Breast epithelium (tissue), 4 donors: ENCODE data around the gene SPINK8. TPM values are rescaled to one million over a fixed set of nuclear protein-coding genes. Genes with fewer than 3 reads are reported as not detected.

Experiments used
- DNase-seq, 2 donors: peaks; one replicate each; pipeline ENCODE4 v3.0.0-alpha.2; 2019; ENCODE audit warnings: low spot score in 2 of 2
- H3K27ac ChIP-seq, 2 donors: fragments of 200-600 bp; sonication (generic) in 1 of 2; one replicate each; pipeline ENCODE4 v1.5.1; 2016 to 2019; ENCODE audit warnings: mild to moderate bottlenecking in 1 of 2
- H3K27me3 ChIP-seq, 2 donors: fragments of 200-600 bp; sonication (generic) in 1 of 2; one replicate each; pipeline versions ENCODE4 v1.5.1 to v1.6.0; 2017 to 2019; ENCODE audit warnings: control low read depth in 1 of 2, mild to moderate bottlenecking in 1 of 2
- H3K36me3 ChIP-seq: fragments of 200-600 bp; one replicate; pipeline ENCODE4 v1.5.1; 2019
- H3K4me1 ChIP-seq, 2 donors: fragments of 200-600 bp; sonication (generic); one replicate each; pipeline ENCODE4 v1.5.1; 2016 to 2019; ENCODE audit warnings: control low read depth in 1 of 2
- H3K4me3 ChIP-seq, 3 donors: fragments of 200-600 bp; sonication (generic); 1 replicate in 2 of 3; 2 replicates in 1 of 3; pipeline ENCODE4 v1.5.1; 2016 to 2019; ENCODE audit warnings: mild to moderate bottlenecking in 3 of 3, moderate library complexity in 2 of 3
- H3K9me3 ChIP-seq, 2 donors: fragments of 200-600 bp; sonication (generic) in 1 of 2; one replicate each; pipeline ENCODE4 v1.5.1; 2016 to 2019; ENCODE audit warnings: control low read depth in 1 of 2
- POLR2A ChIP-seq: fragments of 450-650 bp; IDR thresholded peaks from one replicate; pipeline ENCODE4 v1.6.1; 2016; ENCODE audit warnings: antibody characterized with exemption, mild to moderate bottlenecking, moderate library complexity
- POLR2AphosphoS5 ChIP-seq, 3 donors: sonication (generic); formaldehyde crosslinking; IDR thresholded peaks; one replicate each; pipeline ENCODE4 v1.6.1; 2017; ENCODE audit warnings: antibody characterized with exemption in 3 of 3
- intact Hi-C: fragments of 100-400 bp; cut with DNase I; formaldehyde crosslinking; loops from one replicate; pipeline ENCODE4 v1.15.1; 2023; ENCODE audit warnings: low total_unique reads
- total RNA-seq, 3 donors: library from RNA; depleted of rRNA; stranded (reverse); fragments of >200 nt; gene quantifications; one replicate each; pipeline ENCODE4 v1.1.0, GENCODE V29; 2016
- TF ChIP-seq, protein P1 (sequence below), 3 donors: fragments of 450-650 bp; IDR thresholded peaks; one replicate each; pipeline ENCODE4 v1.5.1; 2016 to 2017; ENCODE audit warnings: antibody characterized with exemption in 3 of 3, mild to moderate bottlenecking in 3 of 3, moderate library complexity in 3 of 3

Gene SPINK8
- total RNA-seq, 3 donors from 2014 or later, result not detected

DNA sequence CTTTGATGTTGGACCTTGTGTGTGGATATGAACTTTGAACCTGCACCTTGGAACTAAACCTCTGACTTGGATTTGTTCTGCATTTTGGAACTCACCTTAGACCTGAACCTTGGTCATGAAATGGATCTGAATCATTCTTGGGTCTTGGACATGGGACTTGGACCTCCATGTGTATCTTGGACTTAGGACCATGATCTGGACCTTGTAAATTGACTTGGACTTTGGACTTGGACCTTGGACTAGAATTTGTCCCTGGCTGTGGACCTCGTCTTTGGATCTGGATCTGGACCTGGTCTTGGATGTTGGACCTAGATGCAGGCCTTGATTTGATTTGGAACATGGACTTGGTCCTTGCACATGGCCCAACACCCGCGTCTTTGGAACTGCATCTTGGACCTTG is 47.2 kb downstream of the SPINK8 start:
- Histone ChIP-seq H3K4me3 (no peak overlapping the region), H3K4me1 (no peaks in the 10 kb centered on the region), H3K27ac (no peak overlapping the region), H3K36me3 (no peaks in the 10 kb centered on the region), H3K27me3 (no peaks in the 10 kb centered on the region), H3K9me3 (no peaks in the 10 kb centered on the region)
- intact Hi-C loops, result no loop called here
- DNase-seq, result no peak
- TF ChIP-seq POLR2AphosphoS5 (IDR thresholded peaks at IDR 0.05), result no peak
- TF ChIP-seq, protein P1, sequence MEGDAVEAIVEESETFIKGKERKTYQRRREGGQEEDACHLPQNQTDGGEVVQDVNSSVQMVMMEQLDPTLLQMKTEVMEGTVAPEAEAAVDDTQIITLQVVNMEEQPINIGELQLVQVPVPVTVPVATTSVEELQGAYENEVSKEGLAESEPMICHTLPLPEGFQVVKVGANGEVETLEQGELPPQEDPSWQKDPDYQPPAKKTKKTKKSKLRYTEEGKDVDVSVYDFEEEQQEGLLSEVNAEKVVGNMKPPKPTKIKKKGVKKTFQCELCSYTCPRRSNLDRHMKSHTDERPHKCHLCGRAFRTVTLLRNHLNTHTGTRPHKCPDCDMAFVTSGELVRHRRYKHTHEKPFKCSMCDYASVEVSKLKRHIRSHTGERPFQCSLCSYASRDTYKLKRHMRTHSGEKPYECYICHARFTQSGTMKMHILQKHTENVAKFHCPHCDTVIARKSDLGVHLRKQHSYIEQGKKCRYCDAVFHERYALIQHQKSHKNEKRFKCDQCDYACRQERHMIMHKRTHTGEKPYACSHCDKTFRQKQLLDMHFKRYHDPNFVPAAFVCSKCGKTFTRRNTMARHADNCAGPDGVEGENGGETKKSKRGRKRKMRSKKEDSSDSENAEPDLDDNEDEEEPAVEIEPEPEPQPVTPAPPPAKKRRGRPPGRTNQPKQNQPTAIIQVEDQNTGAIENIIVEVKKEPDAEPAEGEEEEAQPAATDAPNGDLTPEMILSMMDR (IDR thresholded peaks at IDR 0.05), result no peak
- TF ChIP-seq POLR2A, result no peak

DNA sequence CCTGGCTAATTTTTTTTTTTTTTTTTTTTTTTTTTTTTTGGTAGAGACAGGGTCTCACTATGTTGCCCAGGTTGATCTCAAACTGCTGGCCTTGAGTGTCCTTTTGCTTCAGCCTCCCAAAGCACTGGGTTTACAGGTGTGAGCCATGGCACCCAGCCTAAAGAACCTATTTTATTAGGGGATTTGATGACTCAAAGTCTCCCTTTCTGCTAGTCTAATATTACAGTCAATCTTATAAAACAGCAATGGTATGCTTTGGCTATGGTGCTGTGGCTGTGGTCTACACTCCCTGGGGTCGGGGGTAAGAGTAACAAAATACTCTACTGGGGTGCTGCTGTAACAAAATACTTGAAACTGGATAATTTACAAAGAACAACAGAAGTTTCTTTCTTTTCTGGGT is 47.8 kb downstream of the SPINK8 start:
- H3K27ac ChIP-seq, result no peak overlapping the region
- no peaks in the 10 kb centered on the region for H3K9me3 ChIP-seq
- H3K36me3 ChIP-seq, result no peaks in the 10 kb centered on the region
- H3K27me3 ChIP-seq, result no peaks in the 10 kb centered on the region
- DNase-seq, result no peak
- intact Hi-C loops, result loop anchor here (1.0 kb wide), 1 partner anchor 12 kb away; no protein-coding TSS in a partner anchor
- TF ChIP-seq POLR2A, result no peak
- TF ChIP-seq, protein P1 (IDR thresholded peaks at IDR 0.05), result no peak
- no peak for TF ChIP-seq POLR2AphosphoS5 (IDR thresholded peaks at IDR 0.05)
- no peak overlapping the region for H3K4me3 ChIP-seq
- no peaks in the 10 kb centered on the region for H3K4me1 ChIP-seq

DNA sequence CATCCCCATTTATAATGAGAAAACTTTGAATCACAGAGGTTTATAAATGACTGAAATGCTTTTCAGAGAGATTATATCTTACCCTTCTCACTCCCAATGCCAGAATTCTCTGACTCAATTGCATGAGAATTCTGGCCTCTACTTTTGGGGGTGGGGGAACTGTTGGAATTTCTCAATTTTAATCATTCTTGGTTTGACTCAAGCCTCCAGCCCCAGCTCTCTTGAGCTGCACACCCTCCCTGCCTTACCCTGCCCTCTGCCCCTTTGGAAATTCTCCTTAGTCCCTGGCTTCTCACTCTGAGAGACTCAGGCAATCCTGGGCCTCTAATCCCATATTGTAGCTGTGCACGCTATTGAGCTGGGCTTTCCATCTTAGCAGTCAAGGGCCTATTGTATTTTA is 48.3 kb downstream of the SPINK8 start:
- Histone ChIP-seq H3K27ac (no peak overlapping the region), H3K36me3 (no peaks in the 10 kb centered on the region), H3K4me1 (no peaks in the 10 kb centered on the region), H3K9me3 (no peaks in the 10 kb centered on the region), H3K27me3 (no peaks in the 10 kb centered on the region), H3K4me3 (no peak overlapping the region)
- TF ChIP-seq POLR2AphosphoS5 (IDR thresholded peaks at IDR 0.05) (no peak), POLR2A (no peak)
- TF ChIP-seq, protein P1 (IDR thresholded peaks at IDR 0.05), result no peak
- DNase-seq, result no peak
- intact Hi-C loops, result loop anchor here (1.0 kb wide), 1 partner anchor 12 kb away; no protein-coding TSS in a partner anchor

DNA sequence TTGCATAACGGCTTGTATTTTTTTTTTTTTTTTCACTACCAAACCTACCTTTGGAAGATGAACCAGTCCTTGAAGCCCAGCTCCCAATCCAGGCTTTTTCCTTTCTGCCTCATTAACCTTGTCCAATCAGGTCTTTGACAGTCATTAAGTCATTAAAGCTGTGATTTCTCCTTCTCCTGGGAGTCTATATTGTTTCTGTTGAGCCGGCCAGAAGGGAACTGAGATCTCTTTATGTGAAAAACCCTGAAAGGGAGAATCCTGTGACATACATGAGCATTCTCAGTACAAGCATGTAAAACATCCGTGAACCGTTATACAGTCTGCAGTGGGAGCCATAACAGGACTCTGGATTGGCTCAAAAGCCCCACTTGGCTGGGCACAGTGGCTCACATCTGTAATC is 52.6 kb downstream of the SPINK8 start:
- Histone ChIP-seq H3K9me3 (no peaks in the 10 kb centered on the region), H3K36me3 (no peaks in the 10 kb centered on the region), H3K4me3 (no peak overlapping the region), H3K27ac (no peak overlapping the region), H3K4me1 (no peaks in the 10 kb centered on the region), H3K27me3 (no peaks in the 10 kb centered on the region)
- intact Hi-C loops, result no loop called here
- no peak for DNase-seq
- TF ChIP-seq POLR2AphosphoS5 (IDR thresholded peaks at IDR 0.05) (no peak), POLR2A (no peak)
- TF ChIP-seq, protein P1 (IDR thresholded peaks at IDR 0.05), result no peak

DNA sequence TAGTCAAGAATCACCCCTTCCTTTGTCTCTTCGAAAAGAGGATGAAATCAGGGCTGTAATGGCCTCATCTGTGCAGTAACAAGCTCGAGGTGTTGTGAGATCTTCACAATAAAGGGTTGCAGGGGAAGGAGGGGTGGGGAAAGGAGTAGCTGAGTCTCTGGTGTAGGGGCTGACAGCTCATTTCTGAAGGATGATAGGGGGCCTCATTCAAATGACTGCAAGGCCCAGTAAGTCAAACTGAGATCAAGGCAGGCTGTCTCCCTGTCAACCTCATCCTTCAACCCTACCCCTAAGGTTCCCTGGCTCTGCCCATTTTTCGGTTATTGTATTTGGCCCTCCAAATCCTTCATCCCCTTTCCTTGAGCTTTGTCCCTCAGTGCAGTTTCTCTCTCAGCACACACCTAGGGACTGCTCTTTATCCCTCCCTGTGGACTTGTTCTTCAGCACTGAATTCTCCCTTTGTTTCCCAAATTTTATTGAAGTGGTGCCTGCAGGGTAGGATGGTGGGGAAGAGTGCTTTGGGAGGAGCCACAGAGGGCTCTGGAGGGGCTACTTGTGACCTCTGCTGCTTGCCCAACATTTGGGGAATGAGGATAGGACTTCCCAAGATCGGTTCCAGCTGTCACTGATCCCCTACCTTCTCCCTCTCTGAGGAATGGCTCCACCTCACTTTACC is 54.4 kb downstream of the SPINK8 start:
- Histone ChIP-seq H3K4me1 (no peaks in the 10 kb centered on the region), H3K36me3 (no peaks in the 10 kb centered on the region), H3K9me3 (no peaks in the 10 kb centered on the region), H3K27me3 (no peaks in the 10 kb centered on the region), H3K4me3 (no peak overlapping the region), H3K27ac (no peak overlapping the region)
- DNase-seq, result no peak
- intact Hi-C loops, result loop anchor here (10.0 kb wide), 1 partner anchor 136 kb away; no protein-coding TSS in a partner anchor
- TF ChIP-seq POLR2AphosphoS5 (IDR thresholded peaks at IDR 0.05) (no peak), POLR2A (no peak)
- TF ChIP-seq, protein P1 (IDR thresholded peaks at IDR 0.05), result no peak
